ENCODE measurements around the gene MBD3L4.
"Not testable (repeated sequence)": the region's sequence is repeated elsewhere in the genome, so short reads cannot be mapped to it uniquely, and the experiment has no call there.

The MBD3L4 gene

DNA sequence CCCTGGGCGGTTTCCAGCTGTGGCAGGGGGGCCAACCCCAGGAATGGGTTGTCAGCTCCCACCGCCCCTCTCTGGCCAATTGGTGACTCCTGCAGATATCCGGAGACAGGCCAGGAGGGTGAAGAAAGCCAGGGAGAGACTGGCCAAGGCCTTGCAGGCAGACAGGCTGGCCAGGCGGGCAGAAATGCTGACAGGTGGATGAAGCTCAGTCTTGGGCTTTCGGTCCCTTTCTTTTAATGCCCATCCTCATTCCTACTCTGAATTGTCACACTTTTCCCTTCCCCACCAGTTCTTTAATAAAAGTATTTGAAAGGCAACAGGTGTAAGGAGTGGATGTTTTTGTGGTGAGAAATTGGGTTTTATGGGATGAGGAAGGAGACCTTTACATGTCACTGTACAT is 11.4 kb upstream of the MBD3L4 start:
- not testable (repeated sequence) for DNase-seq

DNA sequence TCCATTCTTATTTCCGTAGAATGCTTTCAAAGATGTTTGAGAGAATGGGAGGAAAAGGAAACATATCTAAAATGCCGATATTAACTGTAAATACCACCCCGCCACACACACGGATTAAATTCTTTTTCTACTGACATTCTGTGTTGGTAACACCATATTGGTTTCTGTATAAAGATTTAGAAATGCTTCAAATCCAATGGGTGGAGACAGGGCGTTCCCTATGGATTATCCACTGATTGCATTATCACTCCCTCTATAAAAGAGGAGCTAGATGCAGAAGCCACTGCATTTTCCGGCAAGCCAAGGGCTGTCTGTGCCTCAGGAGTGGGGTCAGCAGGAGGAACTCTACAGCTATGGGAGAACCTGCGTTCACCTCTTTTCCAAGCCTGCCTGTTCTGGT is 9.0 kb upstream of the MBD3L4 start, which contains the start of gene MBD3L2:
TSS of gene MBD3L2 (plus strand) at position 301 of the 400 bp plus-strand sequence. CDS start at position 354, 53 bp downstream.
- not testable (repeated sequence) for DNase-seq

DNA sequence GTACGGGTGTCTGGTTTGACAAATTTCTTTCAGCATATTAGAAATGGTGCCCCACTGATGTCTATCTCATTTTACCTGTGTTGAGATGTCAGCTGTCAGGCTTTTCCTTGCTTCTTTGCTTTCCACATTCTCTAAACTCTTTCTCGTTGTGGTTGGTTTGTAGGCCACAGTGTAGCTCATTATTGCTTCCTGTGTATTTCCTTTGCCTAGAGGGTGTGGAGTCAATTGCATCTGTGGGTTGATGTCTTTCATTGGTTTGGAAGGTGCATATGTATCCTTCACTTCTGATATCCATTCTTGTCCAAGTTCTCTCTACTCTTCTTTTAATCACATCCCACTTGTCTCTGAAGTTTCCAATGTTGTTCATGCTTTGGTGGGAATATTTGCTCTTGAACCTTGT is 1.6 kb upstream of the MBD3L4 start:
- DNase-seq, result not testable (repeated sequence)

DNA sequence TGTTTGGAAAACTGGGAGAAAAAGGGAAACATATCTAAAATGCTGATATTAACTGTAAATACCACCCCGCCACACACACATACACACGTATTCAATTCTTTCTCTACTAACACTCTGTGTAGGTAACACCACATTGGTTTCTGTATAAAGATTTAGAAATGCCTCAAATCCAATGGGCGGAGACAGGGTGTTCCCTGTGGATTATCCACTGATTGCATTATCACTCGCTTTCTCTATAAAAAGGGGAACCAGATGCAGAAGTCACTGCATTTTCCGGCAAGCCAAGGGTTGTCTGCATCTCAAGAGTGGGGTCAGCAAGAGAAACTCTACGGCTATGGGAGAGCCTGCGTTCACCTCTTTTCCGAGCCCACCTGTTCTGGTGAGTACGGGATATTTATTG is 9.7 kb downstream of the MBD3L4 start, which contains the start of gene MBD3L5:
TSS of gene MBD3L5 (plus strand) at position 301 of the 400 bp plus-strand sequence. CDS start at position 335, 34 bp downstream.
- not testable (repeated sequence) for DNase-seq

DNA sequence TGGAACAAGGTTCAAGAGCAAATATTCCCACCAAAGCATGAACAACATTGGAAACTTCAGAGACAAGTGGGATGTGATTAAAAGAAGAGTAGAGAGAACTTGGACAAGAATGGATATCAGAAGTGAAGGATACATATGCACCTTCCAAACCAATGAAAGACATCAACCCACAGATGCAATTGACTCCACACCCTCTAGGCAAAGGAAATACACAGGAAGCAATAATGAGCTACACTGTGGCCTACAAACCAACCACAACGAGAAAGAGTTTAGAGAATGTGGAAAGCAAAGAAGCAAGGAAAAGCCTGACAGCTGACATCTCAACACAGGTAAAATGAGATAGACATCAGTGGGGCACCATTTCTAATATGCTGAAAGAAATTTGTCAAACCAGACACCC is 11.2 kb downstream of the MBD3L4 start:
- DNase-seq, result not testable (repeated sequence)

DNA sequence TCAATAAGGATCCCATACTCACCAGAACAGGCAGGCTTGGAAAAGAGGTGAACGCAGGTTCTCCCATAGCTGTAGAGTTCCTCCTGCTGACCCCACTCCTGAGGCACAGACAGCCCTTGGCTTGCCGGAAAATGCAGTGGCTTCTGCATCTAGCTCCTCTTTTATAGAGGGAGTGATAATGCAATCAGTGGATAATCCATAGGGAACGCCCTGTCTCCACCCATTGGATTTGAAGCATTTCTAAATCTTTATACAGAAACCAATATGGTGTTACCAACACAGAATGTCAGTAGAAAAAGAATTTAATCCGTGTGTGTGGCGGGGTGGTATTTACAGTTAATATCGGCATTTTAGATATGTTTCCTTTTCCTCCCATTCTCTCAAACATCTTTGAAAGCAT is 18.6 kb downstream of the MBD3L4 start, which contains the start of gene MBD3L2B:
TSS of gene MBD3L2B (minus strand) at position 101 of the 400 bp plus-strand sequence. CDS start at position 67, 34 bp downstream.
- not testable (repeated sequence) for DNase-seq

DNA sequence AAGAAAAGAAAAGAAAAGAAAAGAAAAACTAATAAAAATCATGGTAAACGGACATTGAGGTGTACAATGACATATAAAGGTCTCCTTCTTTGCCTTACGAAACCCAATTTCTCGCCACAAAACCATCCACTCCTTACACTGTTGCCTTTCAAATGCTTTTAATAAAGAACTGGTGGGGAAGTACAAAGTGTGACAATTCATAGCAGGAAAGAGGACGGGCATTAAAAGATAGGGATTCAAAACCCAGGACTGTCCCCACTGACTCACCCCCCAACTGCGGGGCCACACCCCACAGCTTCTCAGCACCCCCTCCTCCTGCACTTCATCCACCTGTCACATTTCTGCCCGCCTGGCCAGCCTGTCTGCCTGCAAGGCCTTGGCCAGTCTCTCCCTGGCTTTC is 21.2 kb downstream of the MBD3L4 start:
- no peak for DNase-seq

DNA sequence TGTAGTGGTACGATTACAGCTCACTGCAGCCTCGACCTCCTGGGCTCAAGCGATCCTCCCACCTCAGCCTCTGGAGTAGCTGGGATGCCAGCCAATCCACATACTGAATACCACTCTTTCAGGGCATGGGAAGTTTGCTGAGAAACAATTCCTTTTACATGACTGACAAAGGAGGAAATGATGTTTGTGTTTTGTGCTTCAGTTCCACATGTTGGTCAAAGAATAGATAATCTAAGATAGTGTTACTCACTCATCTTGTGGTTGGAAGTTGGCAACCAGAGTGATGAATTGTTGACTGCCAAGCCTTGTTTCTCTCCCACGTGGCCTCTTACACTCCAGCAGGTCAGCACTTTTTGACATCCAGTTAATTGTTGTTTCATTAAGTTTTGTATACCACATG is 26.3 kb downstream of the MBD3L4 start:
- no peak for DNase-seq

DNA sequence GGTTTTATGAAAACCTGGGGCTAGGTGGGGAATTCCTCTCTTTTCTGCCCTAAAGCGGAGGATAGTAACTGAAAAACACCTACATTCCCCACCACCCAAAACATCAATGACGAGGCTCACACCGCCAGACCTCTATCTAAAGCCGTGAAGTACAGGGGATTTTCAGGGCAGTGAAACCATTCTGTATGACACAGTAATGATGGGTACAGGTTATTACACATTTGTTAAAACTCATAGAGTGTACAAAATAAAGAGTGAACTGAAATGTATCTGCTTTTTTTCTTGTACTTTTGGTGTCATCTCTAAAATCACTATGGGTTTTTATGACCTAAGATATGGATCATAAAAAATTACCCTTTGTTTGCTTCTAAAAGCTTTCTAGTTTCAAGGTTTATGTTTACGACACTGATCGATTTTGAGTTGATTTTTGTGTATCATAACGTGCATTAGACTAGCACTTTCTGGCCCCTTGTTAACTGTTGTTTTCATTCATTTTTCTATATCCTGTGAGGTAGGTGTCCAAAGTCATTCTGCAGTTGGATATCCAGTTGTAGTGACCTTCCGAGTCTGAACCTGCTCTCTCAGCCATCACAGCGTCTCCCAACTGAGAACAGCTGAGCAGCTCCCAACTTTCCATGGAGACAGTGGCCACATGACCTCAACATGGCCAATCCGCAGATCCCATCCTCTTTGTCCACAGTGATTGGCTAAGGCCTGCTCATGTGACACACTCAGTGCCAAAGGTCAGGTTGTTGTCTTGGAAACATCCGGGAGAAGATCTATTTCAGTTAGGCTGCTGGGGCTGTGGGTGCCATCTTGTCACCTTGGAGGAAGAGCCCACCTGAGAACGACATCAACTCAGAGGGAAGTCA is 29.0 kb downstream of the MBD3L4 start:
- DNase-seq, result no peak

DNA sequence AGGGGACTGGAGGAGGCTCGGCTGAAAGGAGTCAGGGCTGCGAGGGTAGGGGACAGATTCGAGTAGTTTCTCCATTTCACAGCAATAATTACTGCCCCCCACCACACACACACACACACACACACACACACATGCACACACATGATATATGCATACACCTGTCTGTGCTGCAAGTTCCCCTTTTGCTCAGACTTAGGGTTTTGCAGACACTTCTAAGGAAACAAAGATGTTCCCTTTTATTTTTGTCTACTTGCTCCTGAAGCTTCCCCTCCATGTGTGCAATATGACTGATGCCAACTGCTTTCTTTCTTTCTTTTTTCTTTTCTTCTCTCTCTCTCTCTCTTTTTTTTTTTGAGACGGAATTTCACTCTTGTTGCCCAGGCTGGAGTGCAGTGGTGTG is 32.1 kb downstream of the MBD3L4 start:
- DNase-seq, result no peak

DNA sequence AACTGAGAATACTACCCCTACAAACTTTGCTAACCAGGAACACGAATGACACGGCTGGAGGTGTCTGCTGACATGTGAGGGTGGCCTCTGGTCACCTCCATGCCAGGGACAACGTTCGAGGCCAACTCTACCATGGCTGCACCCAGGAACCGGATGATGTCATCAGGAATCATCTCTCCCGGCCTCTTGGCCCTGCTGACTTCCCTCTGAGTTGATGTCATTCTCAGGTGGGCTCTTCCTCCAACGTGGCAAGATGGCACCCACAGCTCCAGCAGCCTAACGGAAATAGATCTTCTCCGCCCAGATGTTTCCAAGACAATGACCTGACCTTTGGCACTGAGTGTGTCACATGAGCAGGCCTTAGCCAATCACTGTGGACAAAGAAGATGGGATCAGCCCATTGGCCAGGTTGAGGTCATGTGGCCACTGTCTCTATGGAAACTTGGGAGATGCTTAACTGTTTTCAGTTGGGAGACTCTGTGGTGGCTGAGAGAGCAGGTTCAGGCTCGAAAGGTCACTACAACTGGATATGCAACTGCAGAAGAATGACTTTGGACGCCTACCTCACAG is 33.8 kb downstream of the MBD3L4 start:
- no peak for DNase-seq

DNA sequence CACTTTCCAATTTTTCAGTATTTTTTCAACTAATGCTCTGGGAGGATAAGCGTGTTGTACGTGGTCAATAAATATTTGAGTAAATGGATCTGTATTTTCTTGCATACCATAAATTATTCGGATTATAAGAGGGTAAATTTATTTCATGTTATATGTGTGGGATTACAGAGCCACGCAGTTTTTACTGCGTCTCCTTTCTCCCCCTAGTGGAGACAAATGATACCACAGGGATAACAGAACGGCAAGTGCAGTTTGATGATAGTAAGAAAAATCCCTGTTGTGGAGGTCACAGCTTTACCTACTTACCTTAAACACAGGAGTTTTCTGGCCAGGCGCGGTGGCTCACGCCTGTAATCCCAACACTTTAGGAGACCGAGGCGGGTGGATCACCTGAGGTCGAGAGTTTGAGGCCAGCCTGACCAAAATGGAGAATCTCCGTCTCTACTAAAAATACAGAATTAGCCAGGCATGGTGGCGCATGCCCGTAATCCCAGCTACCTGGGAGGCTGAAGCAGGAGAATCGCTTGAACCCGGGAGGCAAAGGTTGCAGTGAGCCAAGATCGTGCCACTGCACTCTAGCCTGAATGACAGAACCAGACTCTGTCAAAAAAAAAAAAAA is 35.6 kb downstream of the MBD3L4 start:
- peak in 1 of 58 donors; percentile 24 for DNase-seq

DNA sequence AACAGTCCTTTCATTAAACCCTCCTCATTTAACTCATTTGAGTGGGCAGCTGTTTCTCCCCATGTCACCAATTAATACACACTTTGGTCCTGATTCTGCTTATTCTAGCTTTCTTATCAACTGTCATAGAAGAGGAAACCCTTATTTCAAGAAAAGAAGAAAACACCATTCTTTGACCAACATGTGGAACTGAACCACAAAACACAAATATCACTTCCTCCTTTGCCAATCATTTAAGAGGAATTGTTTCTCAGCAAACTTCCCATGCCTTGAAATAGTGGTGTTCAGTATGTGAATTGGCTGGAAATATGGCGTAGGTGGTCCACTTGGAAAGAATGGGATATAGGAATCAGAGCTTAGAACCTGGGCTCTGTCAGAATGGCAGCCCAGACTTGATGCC is 39.2 kb downstream of the MBD3L4 start:
- peak in 1 of 58 donors; percentile 17 for DNase-seq

DNA sequence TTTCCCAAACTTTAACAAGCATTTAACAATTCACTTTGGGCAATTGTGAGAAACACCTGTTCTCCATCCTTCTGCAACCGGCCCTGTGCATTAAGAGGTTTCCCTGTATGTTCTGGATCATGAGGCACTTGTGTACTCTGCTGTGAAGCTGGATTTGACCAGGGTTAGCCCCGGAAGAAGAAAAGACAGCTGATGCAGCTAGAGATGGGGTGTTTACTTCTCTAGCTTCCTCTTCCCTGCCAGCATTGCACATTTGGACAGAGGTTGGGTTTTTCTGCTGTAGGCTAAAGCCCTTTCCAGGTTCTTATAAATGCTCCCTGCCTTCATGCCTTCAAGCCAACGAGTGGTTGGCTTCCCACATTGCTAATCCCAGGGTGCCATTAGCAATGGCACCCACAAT is 39.6 kb downstream of the MBD3L4 start:
- no peak for DNase-seq

DNA sequence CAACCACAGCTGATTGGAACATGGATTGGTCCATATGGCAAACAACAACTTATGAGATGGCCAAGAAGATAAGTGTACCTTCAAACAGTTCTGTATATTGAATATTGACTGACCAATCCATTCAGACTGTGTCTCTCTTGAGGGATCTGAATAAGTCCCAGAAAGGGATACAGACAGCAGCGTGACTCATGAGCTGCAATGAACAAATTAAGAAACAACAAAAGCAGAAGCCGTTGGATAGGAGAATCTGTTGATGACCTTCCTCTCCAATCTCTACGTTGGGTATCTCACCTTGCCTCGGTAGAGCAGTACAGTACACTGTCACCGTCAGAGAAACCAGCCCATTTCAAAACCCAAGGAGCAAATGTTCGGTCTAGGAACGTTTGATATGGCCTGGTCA is 40.0 kb downstream of the MBD3L4 start:
- no peak for DNase-seq

DNA sequence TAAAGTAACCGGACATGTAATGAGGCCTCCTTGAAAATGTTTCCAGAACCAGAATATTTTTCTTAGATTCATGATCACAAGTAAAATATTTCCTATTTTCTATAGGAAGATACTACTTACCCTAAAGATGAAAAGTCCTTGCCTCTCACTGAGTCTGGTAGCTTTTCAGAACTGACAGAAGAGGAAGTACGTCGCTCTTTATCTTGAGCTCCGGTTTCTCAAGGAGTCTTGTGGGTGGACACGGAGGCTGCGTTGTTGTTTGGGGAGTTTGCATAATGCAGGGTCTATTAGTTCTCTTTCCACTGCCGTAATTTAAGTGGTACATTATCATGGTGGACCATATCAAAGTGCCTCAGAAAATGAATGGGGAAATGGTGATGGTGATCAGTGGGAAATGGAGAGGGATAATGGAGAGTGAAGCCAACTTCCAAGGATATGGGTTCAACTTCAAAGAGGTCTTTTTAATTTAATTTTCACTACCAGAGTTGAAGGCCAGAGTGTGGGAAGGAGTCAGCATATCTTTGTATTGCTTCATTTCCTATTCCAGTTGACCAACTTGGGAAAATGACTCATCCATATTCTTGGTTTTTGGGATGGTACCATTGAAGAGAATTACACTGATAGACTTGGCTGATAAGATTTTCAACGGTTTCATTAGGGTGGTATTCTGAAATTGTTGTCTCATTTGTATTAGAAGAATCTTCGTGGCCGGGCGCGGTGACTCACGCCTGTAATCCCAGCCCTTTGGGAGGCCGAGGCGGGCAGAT is 42.1 kb downstream of the MBD3L4 start:
- no peak for DNase-seq

DNA sequence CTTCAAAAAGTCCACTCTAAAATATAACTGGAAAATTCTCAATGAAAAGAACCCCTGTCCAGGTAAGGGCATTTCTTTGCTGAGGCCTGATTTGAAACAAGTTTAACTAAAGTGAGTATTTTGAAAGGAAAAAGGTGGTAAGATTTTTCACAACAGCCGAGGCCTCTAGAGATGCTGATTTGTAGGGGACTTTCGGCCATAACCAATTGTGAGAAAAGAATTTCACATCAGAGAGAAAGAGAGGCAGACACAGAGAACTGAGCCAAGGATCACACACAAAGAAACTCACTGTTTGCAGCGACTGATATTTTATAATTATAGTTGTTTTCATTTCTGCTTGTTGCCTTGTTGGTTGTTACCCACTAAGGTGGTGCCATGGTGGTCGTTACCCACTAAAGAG is 43.2 kb downstream of the MBD3L4 start:
- no peak for DNase-seq

DNA sequence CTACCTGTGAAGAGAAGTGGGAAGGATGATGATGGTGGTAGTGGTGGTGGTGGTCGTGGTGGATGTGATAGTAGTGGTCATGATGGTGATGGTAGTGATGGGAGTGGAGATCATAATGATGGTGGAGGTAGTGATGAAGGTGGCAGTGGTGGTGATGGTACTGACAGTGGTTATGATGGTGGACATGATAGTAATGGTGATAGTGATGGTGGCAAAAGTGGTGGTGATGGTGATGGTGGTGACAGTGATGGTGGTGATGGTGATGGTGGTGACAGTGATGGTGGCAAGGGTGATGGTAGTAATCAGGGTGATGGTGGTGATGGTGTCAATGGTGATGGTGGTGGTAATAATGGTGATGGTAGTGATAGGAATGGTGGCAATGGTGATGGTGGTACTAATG is 44.9 kb downstream of the MBD3L4 start:
- DNase-seq, result no peak

DNA sequence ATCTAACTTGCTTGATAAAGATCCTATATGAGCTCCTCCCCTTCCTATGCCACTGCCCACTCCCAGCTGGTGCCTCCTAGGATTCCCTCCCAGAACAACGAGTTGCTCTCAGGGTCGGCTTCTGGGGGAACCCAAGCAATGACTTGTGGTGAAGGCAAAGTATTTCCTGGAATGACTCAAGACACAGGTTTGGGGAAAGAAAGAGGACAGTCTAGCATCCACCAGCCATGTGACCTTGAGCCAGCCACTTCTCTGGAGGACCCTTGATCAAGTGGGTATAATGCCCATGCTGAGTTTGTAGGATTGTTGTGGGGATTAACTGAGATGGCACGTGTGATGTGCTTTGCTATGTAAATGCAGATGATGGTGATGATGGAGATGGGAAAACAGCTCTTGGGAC is 51.7 kb downstream of the MBD3L4 start:
- DNase-seq, result no peak

DNA sequence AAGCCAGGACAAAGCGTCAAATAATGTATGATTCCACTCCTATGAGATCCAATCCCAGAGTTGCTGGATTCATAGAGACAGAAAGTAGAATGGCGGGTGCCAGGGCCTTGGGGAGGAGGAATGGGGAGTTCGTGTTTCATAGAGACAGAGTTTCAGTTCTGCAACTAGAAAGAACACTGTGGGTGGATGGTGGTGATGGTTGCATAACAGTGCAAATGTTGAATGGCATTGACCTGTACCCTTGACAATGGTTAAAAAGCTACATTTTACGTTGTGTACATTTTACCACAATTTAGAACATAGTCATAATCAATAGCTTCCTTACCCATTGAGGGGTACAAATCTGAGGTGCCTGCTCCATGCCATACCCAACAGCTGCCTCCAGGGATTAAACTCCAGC is 52.1 kb downstream of the MBD3L4 start:
- no peak for DNase-seq

Data from anterior cingulate cortex (tissue), 58 donors.